Fibroblast of peridontal ligament (primary cell): ENCODE measurements around the gene POFUT1.
"Not testable (repeated sequence)": the region's sequence is repeated elsewhere in the genome, so short reads cannot be mapped to it uniquely, and the experiment has no call there.

Experiments used
- DNase-seq: peaks from one replicate; pipeline ENCODE4 v3.0.0-alpha.2; 2010; ENCODE audit errors: extremely low read depth

Gene POFUT1

DNA sequence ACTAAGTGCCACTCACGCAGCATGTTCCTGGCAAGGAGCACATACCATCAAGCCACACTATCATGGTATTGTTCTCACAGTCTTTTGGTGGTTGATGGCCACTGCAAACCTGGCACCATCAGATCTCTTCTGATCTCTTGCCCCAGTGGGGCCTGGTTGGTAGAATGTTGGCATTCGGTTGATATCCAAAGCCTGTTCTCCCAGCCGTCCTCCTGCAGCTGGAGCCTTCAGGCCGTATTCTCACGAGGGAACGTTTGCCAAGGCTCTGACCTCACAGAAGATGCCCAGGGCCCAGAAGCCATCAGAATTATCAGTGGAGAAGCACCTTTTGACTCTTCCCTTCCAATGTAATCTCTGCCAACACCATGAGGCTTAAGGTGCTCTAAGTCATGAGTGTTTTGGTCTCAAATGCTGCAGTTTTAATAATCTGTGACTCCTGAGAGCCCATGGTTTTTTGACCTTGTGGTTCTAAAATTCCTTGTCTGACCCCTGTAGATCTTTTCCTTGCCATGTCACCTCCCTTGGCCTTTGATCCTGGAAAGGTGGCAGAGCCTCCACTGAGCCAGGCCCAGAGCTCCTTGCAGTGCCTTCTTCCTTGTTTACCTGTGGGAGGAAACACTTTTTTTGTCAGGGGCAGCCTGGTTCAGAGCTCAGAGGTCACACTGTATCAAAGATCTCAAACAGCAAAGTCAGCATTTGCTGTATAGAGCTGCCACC, 27.8 kb downstream of the POFUT1 start:
- DNase-seq = no peak

DNA sequence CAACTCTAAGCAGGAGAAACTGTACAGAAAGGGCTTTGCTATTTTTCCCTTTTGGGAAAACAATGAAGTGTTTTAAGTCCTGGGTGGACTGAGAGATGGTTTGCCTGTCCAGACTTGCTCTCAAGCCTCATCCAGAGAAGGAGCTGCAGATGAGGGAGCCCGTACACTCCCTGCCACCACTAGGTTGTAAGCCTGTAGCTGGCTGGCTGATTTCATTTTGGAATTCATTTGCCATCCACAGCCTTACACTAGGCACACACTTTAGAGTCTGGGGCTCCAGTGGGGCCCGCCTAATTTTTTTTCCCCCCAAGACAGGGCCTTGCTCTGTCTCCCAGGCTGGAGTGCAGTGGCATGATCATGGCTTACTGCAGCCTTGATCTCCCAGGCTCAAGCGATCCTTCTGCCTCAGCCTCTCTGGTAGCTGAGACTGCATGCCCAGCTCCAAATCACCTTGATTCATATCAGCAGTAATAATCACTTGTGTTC, 28.4 kb downstream of the POFUT1 start:
- DNase-seq = no peak

- DNase-seq = no peak
Observed at GRCh38 chr20:32236819-32237218, 29.1 kb downstream of the POFUT1 start.

DNA sequence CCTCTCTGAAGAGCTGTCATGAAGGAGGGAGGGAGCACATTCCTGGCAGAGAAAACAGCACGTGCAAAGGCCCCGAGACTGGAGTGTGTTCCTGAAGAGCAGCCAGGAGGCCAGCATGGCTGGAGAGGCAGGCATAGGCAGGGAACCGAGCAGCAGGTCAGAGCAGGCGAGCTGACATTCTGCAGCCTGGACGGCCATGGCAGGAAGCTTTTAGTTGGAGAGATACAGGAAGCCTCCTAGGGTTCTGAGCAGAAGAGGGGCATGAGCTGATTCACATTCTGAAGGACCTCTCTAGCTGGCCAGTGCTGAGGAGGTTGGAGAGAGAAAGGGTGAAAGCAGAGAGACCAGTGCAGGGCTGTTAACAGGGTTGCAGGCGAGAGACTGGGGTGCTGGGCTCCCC, 29.7 kb downstream of the POFUT1 start:
- DNase-seq = no peak

DNA sequence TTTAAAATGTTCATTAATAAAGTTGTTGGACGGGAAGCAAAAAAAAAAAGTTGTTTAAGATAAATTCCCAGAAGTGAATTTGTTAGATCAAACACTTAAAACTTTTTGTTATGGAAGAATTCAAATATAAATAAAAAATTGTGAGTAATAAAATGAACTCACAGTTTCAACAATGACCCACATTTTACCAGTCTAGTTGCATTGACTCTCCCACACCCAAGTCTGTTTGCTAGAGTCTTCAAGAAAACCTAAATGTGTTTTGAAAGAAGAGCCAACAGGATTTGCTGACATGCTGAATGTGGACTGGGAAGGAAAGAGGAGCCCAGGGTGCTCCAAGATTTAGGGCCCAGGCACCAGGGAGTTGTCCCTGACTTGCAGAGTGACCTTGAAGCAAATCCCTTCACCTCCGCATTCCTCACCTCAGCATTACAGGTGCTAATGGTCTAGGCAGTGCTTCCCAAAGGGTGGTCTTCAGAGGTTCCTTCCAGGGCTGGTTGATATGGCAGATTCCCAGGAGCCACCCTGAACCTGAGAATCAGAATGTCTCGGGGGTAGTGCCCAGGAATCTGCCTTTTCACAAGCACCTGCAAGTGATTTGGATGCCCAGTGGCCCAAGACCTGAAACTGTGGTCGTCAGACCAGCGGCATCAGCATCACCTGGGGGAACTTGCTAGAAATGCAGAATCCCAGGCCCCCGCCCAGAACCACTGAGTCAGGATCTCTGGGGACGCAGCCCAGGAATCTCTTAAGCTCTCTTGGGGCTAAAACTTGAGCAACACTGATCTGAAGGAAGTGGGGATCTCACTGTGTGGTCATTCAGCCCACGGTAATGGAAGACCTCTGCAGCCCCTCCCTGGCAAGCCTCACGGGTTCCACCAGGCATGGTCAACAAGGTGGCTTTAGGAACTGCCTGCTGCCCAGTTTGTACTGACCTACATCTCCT, 31.1 kb downstream of the POFUT1 start:
- no peak for DNase-seq

DNA sequence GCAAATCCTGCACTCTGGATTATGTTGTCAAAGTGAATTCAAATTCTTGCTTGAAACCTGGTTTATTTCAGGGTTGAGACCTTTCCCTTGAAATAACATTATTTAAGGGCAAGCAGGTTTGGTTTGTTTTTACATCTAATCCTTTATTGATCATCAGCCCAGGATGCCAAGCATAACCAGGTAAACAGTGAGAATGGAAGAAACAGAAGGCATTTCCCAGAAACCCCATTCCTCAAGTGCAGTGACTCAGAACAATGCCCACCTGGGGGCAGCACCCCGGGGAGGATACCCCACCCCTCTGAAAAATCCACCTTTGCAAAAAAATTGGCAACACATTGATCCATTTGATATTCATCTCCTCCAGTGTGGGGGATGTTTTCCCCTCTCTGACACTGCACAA, 32.5 kb downstream of the POFUT1 start:
- no peak for DNase-seq

GRCh38 chr20:32241807-32242206, 34.1 kb downstream of the POFUT1 start:
- DNase-seq = no peak

- no peak for DNase-seq
Observed at GRCh38 chr20:32244150-32244823, 36.6 kb downstream of the POFUT1 start.

GRCh38 chr20:32244959-32245358, 37.3 kb downstream of the POFUT1 start:
- no peak for DNase-seq

GRCh38 chr20:32246208-32246607, 38.5 kb downstream of the POFUT1 start:
- not testable (repeated sequence) for DNase-seq

GRCh38 chr20:32248043-32248442, 40.4 kb downstream of the POFUT1 start:
- no peak for DNase-seq

GRCh38 chr20:32249030-32249738, 41.5 kb downstream of the POFUT1 start:
- no peak for DNase-seq

- DNase-seq = no peak
Observed at GRCh38 chr20:32251470-32251869, 43.8 kb downstream of the POFUT1 start.

GRCh38 chr20:32252189-32252588, 44.5 kb downstream of the POFUT1 start:
- DNase-seq = no peak

DNA sequence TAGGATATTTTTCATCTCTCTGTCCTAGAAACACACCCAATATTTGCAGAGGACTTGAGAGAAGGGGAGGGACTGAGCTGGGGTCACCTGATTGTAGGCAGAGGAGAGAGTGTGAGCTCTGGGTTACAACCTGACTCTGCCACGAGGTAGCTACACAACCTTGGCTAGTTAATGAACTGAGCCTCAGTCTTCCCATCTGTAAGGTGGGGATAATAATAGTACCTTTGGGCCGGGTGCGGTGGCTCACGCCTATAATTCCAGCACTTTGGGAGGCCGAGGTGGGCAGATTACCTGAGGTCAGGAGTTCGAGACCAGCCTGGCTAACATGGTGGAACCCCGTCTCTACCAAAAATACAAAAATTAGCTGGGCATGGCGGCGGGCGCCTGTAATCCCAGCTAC, 53.3 kb downstream of the POFUT1 start:
- not testable (repeated sequence) for DNase-seq

DNA sequence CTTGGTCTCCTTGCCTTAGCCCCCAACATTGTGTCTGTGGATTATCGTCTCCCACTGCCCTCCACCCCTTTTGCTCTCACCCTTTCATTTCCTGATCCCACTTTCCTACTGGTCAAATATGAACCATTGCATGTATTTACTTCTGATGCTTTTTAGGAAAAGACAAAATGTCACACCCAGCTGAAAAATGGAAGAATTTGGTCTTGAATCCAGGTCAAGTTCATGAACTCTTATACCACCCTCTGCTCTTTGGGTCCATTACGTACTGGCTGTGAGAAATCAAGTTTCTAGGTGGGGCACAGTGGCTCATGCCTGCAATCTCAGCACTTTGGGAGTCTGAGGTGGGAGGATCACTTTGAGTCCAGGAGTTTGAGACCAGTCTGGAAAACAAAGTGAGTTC, 54.0 kb downstream of the POFUT1 start:
- DNase-seq = no peak

GRCh38 chr20:32263398-32263954, 55.8 kb downstream of the POFUT1 start:
- no peak for DNase-seq

GRCh38 chr20:32271620-32272019, 63.9 kb downstream of the POFUT1 start:
- DNase-seq = no peak

- no peak for DNase-seq
Observed at GRCh38 chr20:32274359-32274758, 66.7 kb downstream of the POFUT1 start.

- not testable (repeated sequence) for DNase-seq
Observed at GRCh38 chr20:32275163-32275562, 67.5 kb downstream of the POFUT1 start.
